OCI-LY7 (cell line): ENCODE data around the gene DDX10. TPM values are rescaled to one million over a fixed set of nuclear protein-coding genes. Genes with fewer than 3 reads are reported as not detected.
A peak's percentile ranks its signal among the peaks of the same experiment; 100 is the strongest.
"Not testable (repeated sequence)": the region's sequence is repeated elsewhere in the genome, so short reads cannot be mapped to it uniquely, and the experiment has no call there.

Source experiments
- BruUV-seq: library from RNA; stranded (reverse); fragments of 400-500 nt; replicated peaks from 2 replicates; lab custom pipeline; 2021; lab: Mats Ljungman, UMichigan
- CTCF ChIA-PET: fragments of 300-600 bp; sonication (Branson Sonifier 250); formaldehyde crosslinking; loops from one replicate; lab custom pipeline; 2022; ENCODE audit warnings: antibody characterized with exemption; ENCODE audit not compliant: unreplicated experiment; lab: Charles Lee
- POLR2A ChIA-PET: fragments of 300-600 bp; sonication (Branson Sonifier 250); formaldehyde crosslinking; loops from one replicate; lab custom pipeline; 2022; ENCODE audit warnings: antibody characterized with exemption; lab: Charles Lee
- DNase-seq: peaks from one replicate; pipeline ENCODE4 v3.0.0-alpha.2; 2015; ENCODE audit warnings: low spot score
- H2AFZ ChIP-seq: fragments of 200-600 bp; sonication (generic), shearing (Covaris generic); 2 replicates; pipeline ENCODE4 v1.6.1; 2014; ENCODE audit warnings: mild to moderate bottlenecking, antibody characterized with exemption, low read length, moderate library complexity
- H3K27ac ChIP-seq: fragments of 200-600 bp; sonication (generic); 2 replicates; pipeline ENCODE4 v1.5.1; 2014; ENCODE audit warnings: mixed run types, low read depth, mild to moderate bottlenecking, moderate library complexity, low read length, inconsistent platforms; ENCODE audit not compliant: poor library complexity, severe bottlenecking
- H3K36me3 ChIP-seq: fragments of 200-600 bp; sonication (generic); 2 replicates; pipeline ENCODE4 v1.6.1; 2014; ENCODE audit warnings: mild to moderate bottlenecking, antibody characterized with exemption, low read length, moderate library complexity, mixed read lengths; ENCODE audit not compliant: insufficient read depth
- H3K4me1 ChIP-seq: fragments of 200-600 bp; sonication (generic); 2 replicates; pipeline ENCODE4 v1.5.1; 2014; ENCODE audit warnings: mild to moderate bottlenecking, low read length; ENCODE audit not compliant: insufficient read depth, poor library complexity, severe bottlenecking
- H3K4me2 ChIP-seq: fragments of 200-600 bp; sonication (generic); 2 replicates; pipeline ENCODE4 v1.6.1; 2014; ENCODE audit warnings: mild to moderate bottlenecking, low read length
- H3K4me3 ChIP-seq: fragments of 200-600 bp; sonication (generic); 2 replicates; pipeline ENCODE4 v1.5.1; 2014; ENCODE audit warnings: mild to moderate bottlenecking, low read depth, low read length; ENCODE audit not compliant: poor library complexity, severe bottlenecking
- H3K79me2 ChIP-seq: fragments of 200-600 bp; sonication (generic); 2 replicates; pipeline ENCODE4 v1.6.1; 2016; ENCODE audit warnings: low read depth, mild to moderate bottlenecking, low read length, moderate library complexity, mixed read lengths; ENCODE audit not compliant: insufficient read depth
- H3K9me2 ChIP-seq: fragments of 200-600 bp; sonication (generic); 2 replicates; pipeline ENCODE4 v1.6.1; 2016; ENCODE audit warnings: mild to moderate bottlenecking, low read length, mixed read lengths; ENCODE audit not compliant: insufficient read depth
- H3K9me3 ChIP-seq: fragments of 200-600 bp; sonication (generic); 2 replicates; pipeline ENCODE4 v1.6.1; 2014; ENCODE audit warnings: mild to moderate bottlenecking, mixed run types, low read length, mixed read lengths
- H4K20me1 ChIP-seq: fragments of 200-600 bp; sonication (generic); 2 replicates; pipeline ENCODE4 v1.6.1; 2014; ENCODE audit warnings: mild to moderate bottlenecking, antibody characterized with exemption, low read length, moderate library complexity, mixed read lengths; ENCODE audit not compliant: insufficient read depth
- EZH2phosphoT487 ChIP-seq: fragments of 200-600 bp; sonication (generic); IDR thresholded peaks from 2 replicates; pipeline ENCODE4 v1.6.1; 2018; ENCODE audit warnings: low read depth, borderline replicate concordance, mild to moderate bottlenecking, mixed run types, antibody characterized with exemption, low read length, moderate library complexity, mixed read lengths
- intact Hi-C: fragments of 100-400 bp; cut with micrococcal nuclease; formaldehyde crosslinking; loops from one replicate; pipeline ENCODE4 v1.10.0; 2022; ENCODE audit not compliant: unreplicated experiment
- total RNA-seq, 2 experiments: library from RNA; depleted of rRNA in 1 of 2; stranded (reverse); fragments of >200 nt in 1 of 2; shearing (Covaris generic) in 1 of 2; gene quantifications; 2 replicates each; pipeline ENCODE4 v1.2.3, GENCODE V29; 2014 to 2022
- TF ChIP-seq, protein P1 (sequence below): fragments of 200-600 bp; sonication (generic); conservative IDR thresholded peaks from 2 replicates; pipeline ENCODE4 v1.5.1; 2014; ENCODE audit warnings: mild to moderate bottlenecking, antibody characterized with exemption, low read length, moderate library complexity, mixed read lengths

The DDX10 gene
- total RNA-seq, 2 experiments from 2014 or later: 46.5 to 48.7 TPM

DNA sequence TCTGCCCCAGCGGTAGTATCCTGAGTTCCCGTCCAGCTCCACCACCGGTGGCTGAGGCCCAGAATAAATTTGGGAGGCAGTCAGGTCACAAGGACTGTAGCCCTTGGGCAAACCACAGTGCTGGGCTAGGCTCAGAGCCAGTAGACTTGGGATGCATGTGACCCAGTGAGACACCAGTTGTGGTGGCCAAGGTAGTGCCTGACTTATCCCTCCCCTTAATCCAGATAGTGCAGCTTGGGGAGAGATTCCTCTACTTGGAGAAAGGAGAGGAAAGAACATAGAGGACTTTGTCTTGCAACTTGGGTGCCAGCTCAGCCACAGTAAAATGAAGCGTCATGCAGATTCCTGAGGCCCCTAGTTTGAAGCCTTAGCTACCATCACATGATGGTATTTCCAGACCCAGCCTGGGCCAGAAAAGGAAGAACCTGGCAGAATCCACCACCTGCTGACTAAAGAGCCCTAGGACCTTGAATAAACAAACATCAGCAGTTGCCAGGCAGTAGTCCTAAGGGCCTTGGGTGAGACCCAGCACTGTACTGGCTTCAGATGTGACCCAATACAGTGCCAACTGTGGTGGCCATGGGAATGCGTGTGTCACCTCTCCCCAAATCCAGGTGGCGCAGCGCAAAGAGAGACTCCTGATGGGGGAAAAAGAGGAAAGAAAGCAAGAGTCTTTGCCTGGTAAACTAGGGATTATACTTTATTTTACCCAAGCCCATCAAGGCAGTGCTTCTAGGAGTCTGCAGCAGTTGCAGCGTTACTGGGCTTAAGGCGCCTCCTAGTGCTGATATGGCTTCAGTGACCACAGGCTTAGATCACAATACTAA is 17.0 kb upstream of the DDX10 start:
- no peaks in the 10 kb centered on the region for H3K9me2 ChIP-seq
- H3K4me2 ChIP-seq: no peak overlapping the region
- intact Hi-C loops: loop anchor here (1.0 to 5.0 kb wide), 4 partner anchors 231 to 641 kb away; partner anchors contain the start of genes ACAT1 and CUL5
- no peaks in the 10 kb centered on the region for H3K4me1 ChIP-seq
- no peaks in the 10 kb centered on the region for H3K36me3 ChIP-seq
- H3K79me2 ChIP-seq: no peaks in the 10 kb centered on the region
- TF ChIP-seq, protein P1, sequence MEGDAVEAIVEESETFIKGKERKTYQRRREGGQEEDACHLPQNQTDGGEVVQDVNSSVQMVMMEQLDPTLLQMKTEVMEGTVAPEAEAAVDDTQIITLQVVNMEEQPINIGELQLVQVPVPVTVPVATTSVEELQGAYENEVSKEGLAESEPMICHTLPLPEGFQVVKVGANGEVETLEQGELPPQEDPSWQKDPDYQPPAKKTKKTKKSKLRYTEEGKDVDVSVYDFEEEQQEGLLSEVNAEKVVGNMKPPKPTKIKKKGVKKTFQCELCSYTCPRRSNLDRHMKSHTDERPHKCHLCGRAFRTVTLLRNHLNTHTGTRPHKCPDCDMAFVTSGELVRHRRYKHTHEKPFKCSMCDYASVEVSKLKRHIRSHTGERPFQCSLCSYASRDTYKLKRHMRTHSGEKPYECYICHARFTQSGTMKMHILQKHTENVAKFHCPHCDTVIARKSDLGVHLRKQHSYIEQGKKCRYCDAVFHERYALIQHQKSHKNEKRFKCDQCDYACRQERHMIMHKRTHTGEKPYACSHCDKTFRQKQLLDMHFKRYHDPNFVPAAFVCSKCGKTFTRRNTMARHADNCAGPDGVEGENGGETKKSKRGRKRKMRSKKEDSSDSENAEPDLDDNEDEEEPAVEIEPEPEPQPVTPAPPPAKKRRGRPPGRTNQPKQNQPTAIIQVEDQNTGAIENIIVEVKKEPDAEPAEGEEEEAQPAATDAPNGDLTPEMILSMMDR: peak; percentile 84
- TF ChIP-seq EZH2phosphoT487: no peak
- CTCF ChIA-PET: no interaction called here
- H4K20me1 ChIP-seq: no peaks in the 10 kb centered on the region
- H3K4me3 ChIP-seq: no peak overlapping the region
- peak; percentile 67 for DNase-seq
- H2AFZ ChIP-seq: no peak overlapping the region
- peaks cover 2% of the 10 kb centered on the region; the same call in 1 of the 2 replicates for H3K9me3 ChIP-seq
- POLR2A ChIA-PET: interaction anchor here (0.9 kb wide), 1 partner anchor 529 kb away, joined by 5 read pairs; no protein-coding TSS in a partner anchor
- BruUV-seq: no TSS peak
- no peak overlapping the region for H3K27ac ChIP-seq

DNA sequence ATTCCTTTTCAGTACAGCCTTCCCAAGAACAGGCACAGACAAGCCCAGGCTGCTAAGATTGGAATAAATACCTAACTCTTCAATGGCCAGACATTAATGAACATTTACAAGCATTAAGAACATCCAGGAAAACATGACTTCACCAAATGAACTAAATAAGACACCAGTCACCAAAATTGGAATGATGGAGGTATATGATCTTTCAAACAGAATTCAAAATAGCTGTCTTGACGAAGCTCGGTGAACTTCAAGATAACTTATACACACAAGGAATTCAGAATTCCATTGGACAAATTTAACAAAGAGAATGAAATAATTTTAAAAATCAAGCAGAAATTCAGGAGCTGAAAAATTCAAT is 16.4 kb upstream of the DDX10 start:
- DNase-seq: no peak
- ChIA-PET CTCF (no interaction called here), POLR2A (interaction anchor here (0.9 kb wide), 1 partner anchor 529 kb away, joined by 5 read pairs; no protein-coding TSS in a partner anchor)
- no peaks in the 10 kb centered on the region for H3K4me1 ChIP-seq
- H3K9me3 ChIP-seq: peaks cover 8% of the 10 kb centered on the region; the same call in 1 of the 2 replicates
- no peak overlapping the region for H2AFZ ChIP-seq
- H4K20me1 ChIP-seq: no peaks in the 10 kb centered on the region
- H3K79me2 ChIP-seq: no peaks in the 10 kb centered on the region
- intact Hi-C loops: loop anchor here (1.0 to 5.0 kb wide), 4 partner anchors 231 to 641 kb away; partner anchors contain the start of genes ACAT1 and CUL5
- no peak for TF ChIP-seq EZH2phosphoT487
- TF ChIP-seq, protein P1: no peak; the same call in 1 of the 2 replicates
- H3K27ac ChIP-seq: no peak overlapping the region
- no peaks in the 10 kb centered on the region for H3K36me3 ChIP-seq
- H3K4me2 ChIP-seq: no peak overlapping the region
- H3K4me3 ChIP-seq: no peak overlapping the region
- BruUV-seq: no TSS peak
- no peaks in the 10 kb centered on the region for H3K9me2 ChIP-seq

DNA sequence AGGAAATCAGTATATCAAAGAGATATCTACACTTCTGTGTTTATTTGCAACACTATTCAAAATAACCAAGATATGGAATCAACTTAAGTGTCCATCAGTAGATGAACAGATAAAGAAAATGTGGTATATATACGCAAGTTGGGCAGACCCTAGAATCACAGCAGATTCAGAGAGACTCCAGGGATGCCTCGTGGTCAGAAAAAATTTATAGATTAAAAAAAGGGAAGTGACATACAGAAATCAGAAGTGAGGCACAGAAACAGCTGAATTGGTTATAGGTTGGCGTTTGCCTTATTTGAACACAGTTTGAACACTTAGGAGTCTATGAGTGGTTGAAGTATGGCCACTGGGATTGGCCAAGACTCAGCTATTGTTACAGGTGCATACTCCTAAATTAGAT is 10.8 kb upstream of the DDX10 start:
- Histone ChIP-seq H3K9me3 (peaks cover 12% of the 10 kb centered on the region; the same call in 1 of the 2 replicates), H3K4me2 (peak overlapping the region; percentile 48), H3K27ac (peak overlapping the region; percentile 14), H2AFZ (peak overlapping the region; percentile 71), H3K4me1 (peaks cover 34% of the 10 kb centered on the region)
- intact Hi-C loops: loop anchor here (2.0 kb wide), 1 partner anchor 431 kb away; the partner anchor contains the start of genes ATM and NPAT
- ChIA-PET POLR2A (interaction anchor here (0.6 to 1.3 kb wide), 4 partner anchors 10 to 253 kb away, joined by 3 to 4 read pairs (median 4); no protein-coding TSS in a partner anchor), CTCF (interaction anchor here (0.5 kb wide), 1 partner anchor 130 kb away, joined by 3 read pairs; no protein-coding TSS in a partner anchor)
- not testable (repeated sequence) for H3K4me3 ChIP-seq, DNase-seq, H4K20me1 ChIP-seq, BruUV-seq, H3K36me3 ChIP-seq, H3K79me2 ChIP-seq, H3K9me2 ChIP-seq
